GM12878 (cell line): ENCODE results near the gene NEUROG2. TPM values are rescaled to one million over a fixed set of nuclear protein-coding genes. Genes with fewer than 3 reads are reported as not detected.
"Not testable (repeated sequence)": the region's sequence is repeated elsewhere in the genome, so short reads cannot be mapped to it uniquely, and the experiment has no call there.

Experiments used
- ATAC-seq: fragments of 200-7000 bp; cut with Tn5 transposase; 3 replicates; pipeline ENCODE4 v1.9.1; 2020; ENCODE audit warnings: mild to moderate bottlenecking, moderate library complexity
- BruUV-seq: library from RNA; stranded (reverse); fragments of 400-500 nt; replicated peaks from 2 replicates; lab custom pipeline; 2021; lab: Mats Ljungman, UMichigan
- CTCF ChIA-PET: fragments of 300-600 bp; sonication (Branson Sonifier 250); formaldehyde crosslinking; extraction: SDS; loops from one replicate; lab custom pipeline; 2021; ENCODE audit warnings: inconsistent platforms; lab: Yijun Ruan, JAX
- POLR2A ChIA-PET: fragments of 350-600 bp; formaldehyde crosslinking; extraction: SDS; loops from one replicate; lab custom pipeline; 2021; ENCODE audit warnings: inconsistent platforms; lab: Charles Lee
- RAD21 ChIA-PET: fragments of 300-600 bp; sonication (Branson Sonifier 250); formaldehyde crosslinking; loops from one replicate; lab custom pipeline; 2023; ENCODE audit warnings: antibody characterized with exemption; ENCODE audit not compliant: unreplicated experiment; lab: Charles Lee
- SMC1A ChIA-PET: fragments of 300-600 bp; sonication (Branson Sonifier 250); formaldehyde crosslinking; loops from one replicate; lab custom pipeline; 2023; ENCODE audit not compliant: unreplicated experiment, uncharacterized antibody; lab: Charles Lee
- DNase-seq: peaks from one replicate; pipeline ENCODE4 v3.0.0-alpha.2; 2011; ENCODE audit warnings: low read depth, low spot score
- FAIRE-seq: peaks from 3 replicates; lab custom pipeline; 2011; peaks lifted over from hg19 to GRCh38; lab: Jason Lieb, UNC
- H2AFZ ChIP-seq: 2 replicates; pipeline ENCODE4 v1.6.0; 2011; ENCODE audit warnings: low read depth, low read length, control low read depth; ENCODE audit not compliant: control insufficient read depth
- H3K27ac ChIP-seq: 2 replicates; pipeline ENCODE4 v1.5.1; 2011; ENCODE audit warnings: control low read depth; ENCODE audit not compliant: control insufficient read depth, insufficient read depth
- H3K27me3 ChIP-seq, 2 experiments: replicated peaks in 1 of 2; 2 replicates each; pipeline versions ENCODE4 v1.6.0 to v1.6.1; 2011; ENCODE audit warnings: low read length in 1 of 2; ENCODE audit not compliant: control insufficient read depth in 2 of 2, insufficient read depth in 2 of 2
- H3K36me3 ChIP-seq, 2 experiments: 2 replicates each; pipeline ENCODE4 v1.5.1; 2011; ENCODE audit warnings: low read length in 1 of 2; ENCODE audit not compliant: control insufficient read depth in 2 of 2, insufficient read depth in 2 of 2
- H3K4me1 ChIP-seq: 2 replicates; pipeline ENCODE4 v1.6.1; 2011; ENCODE audit warnings: mild to moderate bottlenecking, low read length, moderate library complexity, mixed read lengths; ENCODE audit not compliant: control insufficient read depth, insufficient read depth
- H3K4me2 ChIP-seq: 2 replicates; pipeline ENCODE4 v1.6.0; 2011; ENCODE audit warnings: control low read depth; ENCODE audit not compliant: control insufficient read depth, insufficient read depth
- H3K4me3 ChIP-seq: fragments of 200-600 bp; sonication (generic); 2 replicates; pipeline ENCODE4 v1.5.1; 2016
- H3K79me2 ChIP-seq: 2 replicates; pipeline ENCODE4 v1.6.0; 2011; ENCODE audit warnings: low read length; ENCODE audit not compliant: control insufficient read depth, insufficient read depth
- H3K9ac ChIP-seq: 2 replicates; pipeline ENCODE4 v1.8.0; 2011; ENCODE audit warnings: low read length, control low read depth, mixed read lengths; ENCODE audit not compliant: control insufficient read depth, insufficient read depth
- H3K9me3 ChIP-seq: replicated peaks from 3 replicates; pipeline ENCODE4 v1.5.1; 2011; ENCODE audit warnings: mild to moderate bottlenecking, low read length; ENCODE audit not compliant: control insufficient read depth, insufficient read depth
- H4K20me1 ChIP-seq: 2 replicates; pipeline ENCODE4 v1.6.0; 2011; ENCODE audit not compliant: control insufficient read depth, insufficient read depth
- BACH1 ChIP-seq: fragments of 450-650 bp; IDR thresholded peaks from 2 replicates; pipeline ENCODE4 v1.6.1; 2017; ENCODE audit warnings: mild to moderate bottlenecking, borderline replicate concordance
- EZH2 ChIP-seq: IDR thresholded peaks from 2 replicates; pipeline ENCODE4 v1.6.1; 2012; ENCODE audit warnings: low read depth, mild to moderate bottlenecking, control low read depth, inconsistent platforms, low read length, borderline replicate concordance; ENCODE audit not compliant: control insufficient read depth
- NR2F1 ChIP-seq: fragments of 450-650 bp; conservative IDR thresholded peaks from 2 replicates; pipeline ENCODE4 v1.6.1; 2017; ENCODE audit warnings: mild to moderate bottlenecking
- ZNF207 ChIP-seq: fragments of 450-650 bp; IDR thresholded peaks from 2 replicates; pipeline ENCODE4 v1.6.1; 2014; ENCODE audit warnings: antibody characterized with exemption, mild to moderate bottlenecking, borderline replicate concordance
- ZNF274 ChIP-seq: IDR thresholded peaks from one replicate; pipeline ENCODE4 v1.8.0; 2011; ENCODE audit not compliant: insufficient read length, insufficient read depth
- WGBS: methylation state at CpG from one replicate; pipeline ENCODE4 v1.1.6; 2016; ENCODE audit warnings: low lambda C conversion rate; ENCODE audit not compliant: insufficient replicate concordance, insufficient coverage; ENCODE audit errors: missing lambda C conversion rate; 5-methylcytosine and 5-hydroxymethylcytosine counted together
- in situ Hi-C: fragments of 300-500 bp; cut with MboI; formaldehyde crosslinking; loops from 9 replicates; pipeline ENCODE4 v1.14.3; 2018; ENCODE audit warnings: mixed read lengths
- intact Hi-C: fragments of 100-400 bp; cut with micrococcal nuclease; formaldehyde crosslinking; loops from one replicate; pipeline ENCODE4 v1.14.2; 2022; ENCODE audit not compliant: unreplicated experiment
- polyA plus RNA-seq, 11 experiments: library from polyadenylated mRNA; depleted of rRNA in 4 of 11; unstranded in 6 of 11; stranded (reverse) in 5 of 11; fragments of >200 nt; fragmentation: Nextera tagmentation in 4 of 11; fragmentation: Illumina TruSeq in 1 of 11; extraction: Ambion mirVana in 4 of 11; extraction: Trizol in 1 of 11; gene quantifications; 1 replicate in 1 of 11; 2 replicates in 10 of 11; pipeline versions ENCODE4 v1.2.1 to v1.2.3, GENCODE V29; 2011 to 2016; ENCODE audit warnings: inconsistent platforms in 2 of 11, missing spikeins in 2 of 11, low read depth in 1 of 11
- total RNA-seq, 4 experiments: library from RNA; depleted of rRNA in 3 of 4; stranded (reverse); fragments of >200 nt in 3 of 4; fragmentation: Illumina TruSeq in 1 of 4; extraction: Trizol in 1 of 4; gene quantifications; 2 replicates each; pipeline versions ENCODE4 v1.2.1 to v1.2.3, GENCODE V29; 2013 to 2021
- TF ChIP-seq, protein P1 (sequence below): IDR thresholded peaks from 2 replicates; pipeline ENCODE4 v1.6.1; 2011; ENCODE audit warnings: low read depth, mild to moderate bottlenecking, low read length, moderate library complexity, borderline replicate concordance; ENCODE audit errors: extremely low read depth

Gene NEUROG2
- total and polyA plus RNA-seq, 10 of the 15 experiments (the other 5 are each of a cell fraction or from before 2014, with no cell fraction given): 0.53 to 3.3 (median 1.1) TPM

DNA sequence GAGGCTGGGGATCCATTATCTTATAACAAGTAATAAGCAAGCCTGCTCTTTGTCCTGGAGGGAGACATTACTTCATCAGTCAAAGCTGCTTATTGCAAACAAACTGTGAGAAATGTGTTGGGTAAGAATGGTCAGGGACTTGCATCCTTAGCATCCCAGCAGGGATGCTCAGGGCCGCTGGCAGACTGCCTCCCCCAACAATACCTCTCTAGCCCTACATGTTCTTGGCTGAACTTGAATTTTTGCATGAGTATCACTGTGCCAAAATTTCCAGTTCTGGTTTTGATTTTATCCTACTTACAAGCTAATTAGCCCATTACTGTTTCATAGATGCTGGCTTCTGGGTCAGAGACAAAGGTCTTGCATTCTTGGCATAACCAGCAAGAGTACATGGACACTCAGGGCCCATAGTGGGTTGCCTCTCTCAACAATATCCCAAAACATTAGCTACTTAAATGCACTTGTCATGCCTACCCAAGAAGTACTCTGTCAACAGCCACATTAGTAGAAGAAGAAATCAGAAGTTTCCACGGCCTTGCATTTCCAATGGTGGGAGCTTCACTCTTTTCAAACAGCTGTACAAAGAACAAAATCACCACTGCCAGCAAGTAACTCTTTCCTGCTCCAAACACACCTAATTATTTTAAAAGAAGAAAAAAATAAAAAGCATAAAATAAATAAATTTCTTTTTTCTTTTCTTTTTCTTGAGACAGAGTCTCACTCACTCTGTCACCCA, 41.9 kb upstream of the NEUROG2 start:
- no peaks in the 10 kb centered on the region for H4K20me1 ChIP-seq
- H3K27ac ChIP-seq: no peak overlapping the region
- no peaks in the 10 kb centered on the region for H3K79me2 ChIP-seq
- no peaks in the 10 kb centered on the region for H3K27me3 ChIP-seq
- SMC1A ChIA-PET: no interaction called here
- POLR2A ChIA-PET: no interaction called here
- no TSS peak for BruUV-seq
- H3K36me3 ChIP-seq: peaks cover 0 to 6% of the 10 kb centered on the region in 2 experiments; a peak in 2 of 4 replicates
- no peak overlapping the region for H3K4me2 ChIP-seq
- CTCF ChIA-PET: no interaction called here
- no peak for TF ChIP-seq ZNF207
- no peak for TF ChIP-seq NR2F1
- no peak for TF ChIP-seq BACH1
- no peak for TF ChIP-seq ZNF274
- TF ChIP-seq EZH2: no peak
- TF ChIP-seq, protein P1, sequence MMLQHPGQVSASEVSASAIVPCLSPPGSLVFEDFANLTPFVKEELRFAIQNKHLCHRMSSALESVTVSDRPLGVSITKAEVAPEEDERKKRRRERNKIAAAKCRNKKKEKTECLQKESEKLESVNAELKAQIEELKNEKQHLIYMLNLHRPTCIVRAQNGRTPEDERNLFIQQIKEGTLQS: no peak
- TF ChIP-seq, all 136 proteins: peak for 0
- WGBS: 100% methylated on average over 2 of the region's 2 CpGs
- no peak overlapping the region for H3K4me3 ChIP-seq
- in situ Hi-C loops: no loop called here
- ATAC-seq: no peak
- intact Hi-C loops: no loop called here
- no peak for DNase-seq
- FAIRE-seq: no peak
- no peaks in the 10 kb centered on the region for H3K9me3 ChIP-seq
- RAD21 ChIA-PET: no interaction called here
- H3K9ac ChIP-seq: no peak overlapping the region
- H3K4me1 ChIP-seq: peaks cover 6% of the 10 kb centered on the region; the same call in 1 of the 2 replicates
- H2AFZ ChIP-seq: no peak overlapping the region

DNA sequence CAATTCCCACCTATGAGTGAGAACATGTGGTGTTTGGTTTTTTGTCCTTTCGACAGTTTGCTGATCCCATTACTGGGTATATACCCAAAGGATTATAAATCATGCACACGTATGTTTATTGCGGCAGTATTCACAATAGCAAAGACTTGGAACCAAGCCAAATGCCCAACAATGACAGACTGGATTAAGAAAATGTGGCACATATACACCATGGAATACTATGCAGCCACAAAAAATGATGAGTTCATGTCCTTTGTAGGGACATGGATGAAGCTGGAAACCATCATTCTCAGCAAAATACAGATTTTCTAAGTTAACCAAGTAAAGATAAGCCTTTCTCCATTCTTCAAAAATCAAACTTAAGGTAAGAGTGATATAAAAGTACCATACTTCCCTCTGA, 38.3 kb upstream of the NEUROG2 start:
- BruUV-seq, in situ Hi-C loops, POLR2A ChIA-PET: not testable (repeated sequence)

More for the DNA sequence above, 38.3 kb upstream of the NEUROG2 start:
- ChIA-PET CTCF (interaction anchor here (0.7 to 1.0 kb wide), 3 partner anchors 10 to 225 kb away, joined by 3 to 4 read pairs (median 3); no protein-coding TSS in a partner anchor), SMC1A (interaction anchor here (1.3 kb wide), 1 partner anchor 223 kb away, joined by 3 read pairs; no protein-coding TSS in a partner anchor)
- H3K27ac ChIP-seq, ATAC-seq, DNase-seq, H3K4me3 ChIP-seq, H3K9me3 ChIP-seq, intact Hi-C loops, RAD21 ChIA-PET, H3K9ac ChIP-seq, H2AFZ ChIP-seq, H3K4me2 ChIP-seq, FAIRE-seq, H4K20me1 ChIP-seq, H3K36me3 ChIP-seq, H3K79me2 ChIP-seq, H3K4me1 ChIP-seq, H3K27me3 ChIP-seq: not testable (repeated sequence)
- WGBS: 100% methylated on average over 2 of the region's 3 CpGs
